Cortex of kidney (tissue), 1 donor: Measurements from ENCODE around the gene CUBN.

ENCODE experiments used
- DNase-seq: peaks from one replicate; lab custom pipeline; 2025; lab: John Stamatoyannopoulos, UW

CUBN gene

GRCh38 chr10:16987976-16988610 is 141.5 kb downstream of the CUBN start:
- DNase-seq, result no peak

GRCh38 chr10:16987206-16987621 is 142.4 kb downstream of the CUBN start:
- DNase-seq, result no peak

- DNase-seq, result no peak
Measured at GRCh38 chr10:16986406-16987205, 143.0 kb downstream of the CUBN start.

- DNase-seq, result no peak
Measured at GRCh38 chr10:16986082-16986405, 143.6 kb downstream of the CUBN start.

DNA sequence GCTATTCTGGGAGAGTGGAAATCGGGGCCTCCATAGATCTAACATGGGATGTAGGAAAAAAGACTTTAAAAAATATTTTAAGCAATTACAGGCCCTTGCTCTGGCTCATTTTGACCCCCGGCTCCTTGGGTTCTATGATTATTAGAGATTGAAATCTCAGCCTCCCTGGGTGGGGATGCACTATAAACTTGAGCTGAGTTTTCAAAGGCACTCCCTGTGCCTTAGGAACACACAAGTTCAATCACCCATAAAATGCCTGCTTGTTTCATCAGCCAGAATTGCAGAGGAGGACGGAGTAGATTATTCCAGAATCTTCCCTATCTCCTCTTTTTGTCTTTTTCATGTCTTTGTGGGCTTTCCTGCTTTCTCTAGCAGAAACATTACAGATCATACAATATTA is 145.4 kb downstream of the CUBN start:
- no peak for DNase-seq

DNA sequence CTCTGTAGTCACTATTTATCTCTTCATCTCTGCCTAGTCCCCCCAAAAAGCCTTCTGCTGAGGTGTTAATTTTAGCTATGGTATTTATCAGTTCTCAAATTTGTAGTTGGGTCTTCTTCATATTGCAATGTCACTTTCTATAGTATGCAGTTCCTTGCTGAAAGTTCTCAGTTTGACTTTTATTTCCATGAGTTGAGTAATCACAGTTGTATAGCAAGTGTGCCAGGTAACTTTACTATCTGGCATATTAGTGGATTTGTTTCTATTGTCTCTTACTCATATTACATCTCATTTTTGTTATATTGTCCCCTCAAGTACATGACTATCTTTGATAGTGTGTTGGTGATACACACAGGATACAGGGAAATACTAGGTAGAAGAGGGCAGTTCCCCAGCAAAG is 152.8 kb downstream of the CUBN start:
- no peak for DNase-seq

DNA sequence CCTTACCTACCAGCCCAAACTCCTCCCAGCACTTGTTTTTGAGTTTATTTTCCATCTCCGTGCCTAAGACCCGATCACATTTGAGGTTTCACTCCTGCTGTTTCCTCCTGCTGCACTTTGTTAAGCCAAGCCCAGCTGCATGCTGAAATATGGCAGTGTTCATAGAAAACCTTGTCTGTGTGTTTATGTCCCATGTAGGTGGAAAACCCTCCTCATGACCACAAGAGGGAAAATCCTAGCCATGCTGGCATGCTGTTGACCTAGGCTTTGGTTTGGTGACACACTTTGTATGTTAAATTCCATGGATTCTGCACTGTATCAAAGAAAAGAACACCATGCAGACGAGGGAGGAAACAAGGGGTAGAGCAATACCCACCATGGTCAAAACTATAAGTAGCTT is 154.4 kb downstream of the CUBN start:
- DNase-seq, result no peak

- no peak for DNase-seq
Measured at GRCh38 chr10:16968416-16969041, 161.1 kb downstream of the CUBN start.

- no peak for DNase-seq
Measured at GRCh38 chr10:16967866-16968415, 161.7 kb downstream of the CUBN start.

- DNase-seq, result no peak
Measured at GRCh38 chr10:16966991-16967865, 162.4 kb downstream of the CUBN start.

- no peak for DNase-seq
Measured at GRCh38 chr10:16965740-16966447, 163.7 kb downstream of the CUBN start.

DNA sequence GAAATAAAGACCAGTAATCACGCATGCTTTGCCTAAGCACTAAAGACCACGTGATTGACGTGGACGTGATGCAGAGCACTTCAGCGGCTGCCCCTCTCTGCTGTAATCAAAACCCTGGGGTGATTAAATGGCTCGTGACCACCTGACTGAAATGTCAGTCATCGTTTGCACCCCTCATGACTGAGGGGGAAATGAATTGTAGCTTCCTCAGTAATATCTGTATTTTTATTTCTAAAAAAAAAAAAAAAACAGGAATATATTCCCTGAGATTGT is 164.3 kb downstream of the CUBN start:
- no peak for DNase-seq

- no peak for DNase-seq
Measured at GRCh38 chr10:16964576-16965343, 164.9 kb downstream of the CUBN start.

- DNase-seq, result no peak
Measured at GRCh38 chr10:16960551-16960950, 169.1 kb downstream of the CUBN start.

- no peak for DNase-seq
Measured at GRCh38 chr10:16957038-16957437, 172.6 kb downstream of the CUBN start.

DNA sequence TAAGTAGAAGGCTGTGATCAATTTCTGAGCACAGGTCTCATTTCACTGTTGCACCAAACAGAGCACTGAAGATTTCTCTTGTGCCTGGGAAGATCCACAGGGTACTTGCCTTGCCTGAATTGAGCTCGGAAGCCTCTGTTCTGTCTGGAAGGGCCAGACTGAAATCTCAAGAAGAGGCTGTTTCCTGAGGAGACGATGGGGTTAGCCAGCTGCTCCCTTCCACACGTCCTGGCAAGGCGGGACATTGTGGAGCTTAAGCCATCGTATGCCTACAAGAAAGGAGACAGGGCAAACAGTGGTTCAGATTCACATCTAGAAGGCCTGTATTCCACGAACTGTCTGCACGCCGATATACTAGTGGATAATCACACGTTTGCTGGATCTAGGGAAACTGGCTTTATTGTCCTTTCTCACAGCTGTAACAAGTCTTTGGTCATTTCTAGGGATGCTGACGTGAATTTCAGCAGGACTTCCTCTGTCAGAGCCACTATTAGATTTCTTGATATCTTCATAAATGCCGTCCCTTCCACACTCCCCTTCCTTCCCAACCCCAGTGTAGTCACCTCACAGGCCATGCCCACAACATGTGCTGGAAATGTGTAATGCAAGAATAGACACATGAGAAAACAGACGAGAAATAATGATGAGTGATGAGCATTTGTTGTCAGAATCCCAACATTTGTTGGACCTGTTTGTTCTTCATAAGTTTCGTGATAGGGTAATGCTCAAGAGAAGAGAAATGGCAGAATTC is 175.2 kb downstream of the CUBN start:
- no peak for DNase-seq

DNA sequence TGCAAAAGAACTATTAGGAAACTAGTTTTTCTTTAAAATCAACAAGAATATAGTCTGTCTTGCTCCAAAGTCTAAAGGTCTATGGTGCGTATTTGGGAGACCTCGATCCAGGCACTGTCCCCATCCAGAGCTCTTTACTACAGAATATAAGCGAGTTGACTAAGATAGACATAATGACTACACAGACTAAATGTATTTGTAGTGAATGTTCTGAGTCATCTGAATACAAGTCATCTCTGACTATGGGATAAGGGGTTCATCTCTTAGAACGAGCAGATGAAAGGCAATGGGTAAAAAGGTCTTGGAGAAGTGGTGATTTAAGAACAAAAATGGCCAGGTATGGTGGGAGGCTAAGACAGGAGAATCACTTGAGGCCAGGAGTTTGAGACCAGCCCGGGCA is 176.3 kb downstream of the CUBN start:
- DNase-seq, result no peak

- DNase-seq, result no peak
Measured at GRCh38 chr10:16952610-16953009, 177.0 kb downstream of the CUBN start.

GRCh38 chr10:16952080-16952479 is 177.5 kb downstream of the CUBN start:
- no peak for DNase-seq
